Karpas-422 (cell line): ENCODE data around the gene C10orf143. TPM values are rescaled to one million over a fixed set of nuclear protein-coding genes. Genes with fewer than 3 reads are reported as not detected.
A peak's percentile ranks its signal among the peaks of the same experiment; 100 is the strongest.
"Not testable (repeated sequence)": the region's sequence is repeated elsewhere in the genome, so short reads cannot be mapped to it uniquely, and the experiment has no call there.

ENCODE experiments used
- DNase-seq: peaks from one replicate; pipeline ENCODE4 v3.0.0-alpha.2; 2015
- H2AFZ ChIP-seq: fragments of 200-600 bp; sonication (generic); 2 replicates; pipeline ENCODE4 v1.6.1; 2014; ENCODE audit warnings: antibody characterized with exemption, low read length, mixed read lengths
- H3K27ac ChIP-seq: fragments of 200-600 bp; sonication (generic); 2 replicates; pipeline ENCODE4 v1.5.1; 2014; ENCODE audit warnings: mild to moderate bottlenecking, low read length, moderate library complexity
- H3K27me3 ChIP-seq: fragments of 200-600 bp; sonication (generic); 2 replicates; pipeline ENCODE4 v1.6.1; 2014; ENCODE audit warnings: low read length, mixed read lengths
- H3K36me3 ChIP-seq: fragments of 200-600 bp; sonication (generic); 2 replicates; pipeline ENCODE4 v1.6.1; 2014; ENCODE audit warnings: low read length, mixed read lengths; ENCODE audit not compliant: insufficient read depth
- H3K4me1 ChIP-seq: fragments of 200-600 bp; sonication (generic); 2 replicates; pipeline ENCODE4 v1.6.1; 2014; ENCODE audit warnings: mild to moderate bottlenecking, low read length, mixed read lengths
- H3K4me2 ChIP-seq: fragments of 200-600 bp; sonication (generic); 2 replicates; pipeline ENCODE4 v1.6.1; 2014; ENCODE audit warnings: low read length, low read depth, mild to moderate bottlenecking; ENCODE audit not compliant: poor library complexity, severe bottlenecking
- H3K4me3 ChIP-seq: fragments of 200-600 bp; sonication (generic); 2 replicates; pipeline ENCODE4 v1.5.1; 2014; ENCODE audit warnings: mild to moderate bottlenecking, antibody characterized with exemption, low read length, mixed read lengths
- H3K79me2 ChIP-seq: fragments of 200-600 bp; sonication (generic); 2 replicates; pipeline ENCODE4 v1.6.1; 2014; ENCODE audit warnings: mild to moderate bottlenecking, low read length, mixed read lengths
- H3K9ac ChIP-seq: fragments of 200-600 bp; sonication (generic); 2 replicates; pipeline ENCODE4 v1.6.0; 2014; ENCODE audit warnings: low read length
- H3K9me2 ChIP-seq: fragments of 200-600 bp; sonication (generic), shearing (Covaris generic); replicated peaks from 2 replicates; pipeline ENCODE4 v1.6.0; 2014; ENCODE audit warnings: mild to moderate bottlenecking, low read length, moderate library complexity; ENCODE audit not compliant: insufficient read depth
- H3K9me3 ChIP-seq: fragments of 300-700, 200-600 bp; sonication (generic); 2 replicates; pipeline ENCODE4 v1.6.1; 2014; ENCODE audit warnings: low read length, mixed read lengths
- H4K20me1 ChIP-seq: fragments of 200-600 bp; sonication (generic); 2 replicates; pipeline ENCODE4 v1.6.1; 2014; ENCODE audit warnings: mild to moderate bottlenecking, antibody characterized with exemption, low read length, low read depth; ENCODE audit not compliant: insufficient read depth
- total RNA-seq: library from RNA; depleted of rRNA; stranded (reverse); fragments of >200 nt; shearing (Covaris generic); gene quantifications from 2 replicates; pipeline ENCODE4 v1.2.3, GENCODE V29; 2014; ENCODE audit warnings: low replicate concordance

Gene C10orf143
- total RNA-seq, 1 experiment from 2014 or later, result 0.75 TPM

- DNase-seq, result peak; percentile 55
- Histone ChIP-seq H3K36me3 (no peaks in the 10 kb centered on the region), H3K4me2 (peak overlapping the region; percentile 84), H3K4me3 (peak overlapping the region; percentile 99), H3K9me3 (no peaks in the 10 kb centered on the region), H3K4me1 (peaks cover 21% of the 10 kb centered on the region), H4K20me1 (no peaks in the 10 kb centered on the region), H3K9ac (peak overlapping the region; percentile 98), H3K9me2 (no peaks in the 10 kb centered on the region), H3K27me3 (no peaks in the 10 kb centered on the region), H2AFZ (no peak overlapping the region), H3K79me2 (peaks cover 31% of the 10 kb centered on the region), H3K27ac (peak overlapping the region; percentile 72; the same call in 1 of the 2 replicates)
These were observed 1.6 kb downstream of the C10orf143 start for GRCh38 chr10:130108934-130109604.

DNA sequence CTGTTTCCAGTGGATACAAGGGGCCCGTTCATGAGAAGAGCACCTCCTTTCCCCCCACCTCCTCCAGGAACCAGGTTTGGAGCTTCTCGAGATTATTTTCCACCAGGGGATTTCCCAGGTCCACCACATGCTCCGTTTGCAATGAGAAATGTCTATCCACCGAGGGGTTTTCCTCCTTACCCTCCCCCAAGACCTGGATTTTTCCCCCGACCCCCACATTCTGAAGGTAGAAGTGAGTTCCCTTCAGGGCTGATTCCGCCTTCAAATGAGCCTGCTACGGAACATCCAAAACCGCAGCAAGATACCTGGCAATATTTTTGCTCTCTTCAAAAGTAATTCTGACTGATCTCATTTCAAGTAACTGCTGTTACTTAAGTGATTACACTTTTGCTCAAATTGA is 2.5 kb downstream of the C10orf143 start:
- H3K9ac ChIP-seq, H3K27ac ChIP-seq, H3K9me2 ChIP-seq, H4K20me1 ChIP-seq, H3K27me3 ChIP-seq, H3K9me3 ChIP-seq, H2AFZ ChIP-seq, H3K36me3 ChIP-seq, DNase-seq, H3K4me3 ChIP-seq: not testable (repeated sequence)
- Histone ChIP-seq H3K4me1 (peaks cover 21% of the 10 kb centered on the region), H3K4me2 (peak overlapping the region; percentile 84), H3K79me2 (peaks cover 31% of the 10 kb centered on the region)

- no peak for DNase-seq
- Histone ChIP-seq H3K4me2 (no peak overlapping the region), H3K4me3 (no peak overlapping the region), H3K79me2 (peaks cover 28% of the 10 kb centered on the region), H3K9me2 (no peaks in the 10 kb centered on the region), H3K27me3 (no peaks in the 10 kb centered on the region), H3K9me3 (no peaks in the 10 kb centered on the region), H3K36me3 (no peaks in the 10 kb centered on the region; the same call in 1 of the 2 replicates), H3K27ac (no peak overlapping the region), H3K4me1 (peaks cover 12% of the 10 kb centered on the region), H2AFZ (no peak overlapping the region), H3K9ac (no peak overlapping the region), H4K20me1 (no peaks in the 10 kb centered on the region)
These were observed 4.9 kb downstream of the C10orf143 start for GRCh38 chr10:130105724-130106123.

DNA sequence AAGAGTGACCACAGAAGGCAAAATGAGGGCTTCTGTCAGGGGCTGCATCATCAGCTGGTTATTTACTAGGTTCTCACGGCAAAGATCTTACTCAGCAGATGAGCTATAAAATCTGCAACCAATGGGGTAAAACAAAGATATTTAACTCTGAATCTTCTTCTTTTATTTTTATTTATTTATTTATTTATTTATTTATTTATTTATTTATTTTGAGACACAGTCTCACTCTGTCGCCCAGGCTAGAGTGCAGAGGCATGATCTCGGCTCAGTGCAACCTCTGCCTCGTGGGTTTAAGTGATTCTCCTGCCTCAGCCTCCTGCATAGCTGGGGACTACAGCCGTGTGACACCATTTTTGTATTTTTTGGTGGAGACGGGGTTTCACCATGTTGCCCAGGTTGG is 11.3 kb downstream of the C10orf143 start:
- Histone ChIP-seq H4K20me1 (no peaks in the 10 kb centered on the region), H3K9ac (no peak overlapping the region), H3K4me3 (no peak overlapping the region), H3K27ac (no peak overlapping the region), H3K79me2 (no peaks in the 10 kb centered on the region), H3K27me3 (no peaks in the 10 kb centered on the region), H3K36me3 (peaks cover 7% of the 10 kb centered on the region), H3K4me2 (no peak overlapping the region), H3K9me3 (peaks cover 4% of the 10 kb centered on the region; the same call in 1 of the 2 replicates), H3K9me2 (no peaks in the 10 kb centered on the region), H2AFZ (no peak overlapping the region), H3K4me1 (no peaks in the 10 kb centered on the region)
- no peak for DNase-seq

GRCh38 chr10:130090565-130090964 is 20.1 kb downstream of the C10orf143 start:
- not testable (repeated sequence) for H3K4me2 ChIP-seq, H3K27me3 ChIP-seq, H3K4me3 ChIP-seq, H2AFZ ChIP-seq, DNase-seq, H3K27ac ChIP-seq, H3K4me1 ChIP-seq, H4K20me1 ChIP-seq, H3K9me2 ChIP-seq, H3K9ac ChIP-seq, H3K79me2 ChIP-seq, H3K36me3 ChIP-seq, H3K9me3 ChIP-seq

DNA sequence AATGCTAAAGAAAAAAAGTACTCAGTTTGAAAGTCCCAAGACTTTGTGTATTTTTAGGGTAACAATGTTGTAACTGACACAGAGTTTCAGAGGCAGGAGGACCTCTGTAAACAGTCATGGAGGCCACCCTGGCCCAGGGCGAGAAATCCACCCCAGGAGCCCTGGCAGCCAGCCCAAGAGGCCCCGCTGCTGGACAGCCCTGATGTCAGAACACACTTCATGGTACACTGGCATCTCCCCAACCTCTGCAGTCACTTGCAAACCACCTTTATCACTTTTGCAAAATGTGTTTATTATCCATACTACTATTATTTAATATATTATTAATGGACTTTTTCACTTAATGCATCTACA is 30.2 kb downstream of the C10orf143 start:
- H4K20me1 ChIP-seq, result no peaks in the 10 kb centered on the region
- DNase-seq, result no peak
- no peaks in the 10 kb centered on the region for H3K79me2 ChIP-seq
- no peak overlapping the region for H2AFZ ChIP-seq
- no peak overlapping the region for H3K27ac ChIP-seq
- H3K4me1 ChIP-seq, result no peaks in the 10 kb centered on the region
- H3K27me3 ChIP-seq, result no peaks in the 10 kb centered on the region
- H3K4me2 ChIP-seq, result no peak overlapping the region
- H3K9ac ChIP-seq, result no peak overlapping the region
- H3K9me3 ChIP-seq, result no peaks in the 10 kb centered on the region
- 0 out of 2 replicates have a peak, but pooled peaks cover 5% of the 10 kb centered on the region for H3K36me3 ChIP-seq
- H3K9me2 ChIP-seq, result no peaks in the 10 kb centered on the region
- H3K4me3 ChIP-seq, result no peak overlapping the region

- Histone ChIP-seq H3K9me2 (no peaks in the 10 kb centered on the region), H3K36me3 (0 out of 2 replicates have a peak, but pooled peaks cover 5% of the 10 kb centered on the region), H3K4me2 (no peak overlapping the region), H2AFZ (no peak overlapping the region), H4K20me1 (no peaks in the 10 kb centered on the region), H3K27ac (no peak overlapping the region), H3K9ac (no peak overlapping the region), H3K4me1 (no peaks in the 10 kb centered on the region), H3K9me3 (no peaks in the 10 kb centered on the region), H3K4me3 (no peak overlapping the region), H3K79me2 (no peaks in the 10 kb centered on the region), H3K27me3 (no peaks in the 10 kb centered on the region)
- DNase-seq, result no peak
These were observed 30.8 kb downstream of the C10orf143 start for GRCh38 chr10:130079614-130080460.

DNA sequence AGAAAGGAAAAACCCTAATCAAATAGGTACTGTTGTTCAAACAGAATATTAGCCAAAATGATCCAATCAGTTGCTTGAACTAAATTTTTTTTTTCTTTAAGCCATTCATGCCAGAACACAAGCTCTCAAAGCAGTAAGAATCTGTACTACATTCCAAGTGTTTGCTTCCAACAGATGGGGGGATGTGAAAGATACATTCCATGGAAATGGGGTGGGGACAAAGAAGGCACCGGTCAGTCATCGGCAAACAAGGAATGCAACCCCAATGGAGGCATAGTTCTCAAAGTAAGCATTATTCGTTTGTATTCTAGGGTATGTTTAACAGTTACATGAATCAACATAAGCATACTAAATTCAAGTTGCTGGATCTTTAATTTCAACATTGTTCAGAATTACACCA is 32.5 kb downstream of the C10orf143 start:
- peaks cover 17% of the 10 kb centered on the region for H3K36me3 ChIP-seq
- H3K79me2 ChIP-seq, result no peaks in the 10 kb centered on the region
- no peak for DNase-seq
- H2AFZ ChIP-seq, result no peak overlapping the region
- H3K9me3 ChIP-seq, result peaks cover 3% of the 10 kb centered on the region
- H3K4me2 ChIP-seq, result no peak overlapping the region
- H3K4me3 ChIP-seq, result no peak overlapping the region
- H3K27me3 ChIP-seq, result no peaks in the 10 kb centered on the region
- H3K9ac ChIP-seq, result no peak overlapping the region
- no peak overlapping the region for H3K27ac ChIP-seq
- no peaks in the 10 kb centered on the region for H3K4me1 ChIP-seq
- H3K9me2 ChIP-seq, result no peaks in the 10 kb centered on the region
- no peaks in the 10 kb centered on the region for H4K20me1 ChIP-seq
